DND-41 (cell line): ENCODE data around the gene CFB.

ENCODE experiments used
- CTCF ChIP-seq: IDR thresholded peaks from 2 replicates; pipeline ENCODE4 v1.5.1; 2012; ENCODE audit warnings: borderline replicate concordance, low read length, moderate library complexity, mild to moderate bottlenecking; ENCODE audit not compliant: poor library complexity, severe bottlenecking; ENCODE audit errors: extremely low read depth
- EZH2 ChIP-seq: IDR thresholded peaks from 3 replicates; pipeline ENCODE4 v1.6.1; 2012; ENCODE audit warnings: borderline replicate concordance, low read depth, mild to moderate bottlenecking, moderate library complexity, low read length, inconsistent platforms; ENCODE audit not compliant: severe bottlenecking

- TF ChIP-seq EZH2 (no peak), CTCF (no peak)
Observed at GRCh38 chr6:31915756-31916155, 30.1 kb upstream of the CFB start.
